SK-N-SH (cell line): ENCODE results near the gene SWAP70. TPM values are rescaled to one million over a fixed set of nuclear protein-coding genes. Genes with fewer than 3 reads are reported as not detected.

Experiments used
- CTCF ChIA-PET: fragments of 300-600, 350-600 bp; formaldehyde crosslinking; extraction: SDS; loops from one replicate; lab custom pipeline; 2021; lab: Yijun Ruan, JAX
- POLR2A ChIA-PET: fragments of 350-600 bp; sonication (Branson Sonifier 250); formaldehyde crosslinking; extraction: SDS; loops from one replicate; lab custom pipeline; 2020; ENCODE audit warnings: antibody characterized with exemption, inconsistent platforms; lab: Yijun Ruan, JAX
- DNase-seq: peaks from one replicate; pipeline ENCODE4 v3.0.0; 2012
- H2AFZ ChIP-seq: fragments of 200-600 bp; sonication (generic); 2 replicates; pipeline ENCODE4 v1.8.1; 2016; ENCODE audit warnings: antibody characterized with exemption, mild to moderate bottlenecking, low read depth
- H3F3A ChIP-seq: fragments of 200-600 bp; sonication (generic); replicated peaks from 2 replicates; pipeline ENCODE3; 2016; ENCODE audit warnings: antibody characterized with exemption, mild to moderate bottlenecking; ENCODE audit not compliant: insufficient read depth
- H3K27ac ChIP-seq, 2 experiments: fragments of 200-500 bp in 1 of 2; fragments of 200-600 bp in 1 of 2; sonication (Bioruptor generic) in 1 of 2; sonication (generic), shearing (Covaris generic) in 1 of 2; 2 replicates each; pipeline versions ENCODE4 v1.5.1 to v1.6.1; 2014 to 2016; ENCODE audit warnings: low read depth in 2 of 2, inconsistent platforms in 1 of 2, low read length in 1 of 2, mild to moderate bottlenecking in 1 of 2, mixed read lengths in 1 of 2
- H3K27me3 ChIP-seq: fragments of 200-600 bp; sonication (generic), shearing (Covaris generic); 2 replicates; pipeline ENCODE4 v1.6.1; 2016; ENCODE audit warnings: mixed run types; ENCODE audit not compliant: insufficient read depth
- H3K36me3 ChIP-seq, 2 experiments: fragments of 200-500 bp in 1 of 2; fragments of 200-600 bp in 1 of 2; sonication (Bioruptor generic) in 1 of 2; sonication (generic) in 1 of 2; replicated peaks in 1 of 2; 2 replicates each; pipeline versions ENCODE3 to v1.5.1; 2014 to 2016; ENCODE audit warnings: low read length in 1 of 2, mild to moderate bottlenecking in 1 of 2; ENCODE audit not compliant: insufficient read depth in 2 of 2, control insufficient read depth in 1 of 2
- H3K4me1 ChIP-seq, 2 experiments: fragments of 200-500 bp in 1 of 2; fragments of 200-600 bp in 1 of 2; sonication (Bioruptor generic) in 1 of 2; sonication (generic), shearing (Covaris generic) in 1 of 2; 2 replicates each; pipeline versions ENCODE4 v1.5.1 to v1.6.1; 2014 to 2016; ENCODE audit warnings: low read depth in 1 of 2, low read length in 1 of 2, mixed run types in 1 of 2; ENCODE audit not compliant: insufficient read depth in 2 of 2, control insufficient read depth in 1 of 2
- H3K4me2 ChIP-seq: fragments of 200-600 bp; sonication (generic), shearing (Covaris generic); 2 replicates; pipeline ENCODE4 v1.6.1; 2017; ENCODE audit warnings: mixed run types
- H3K4me3 ChIP-seq, 2 experiments: fragments of 200-500 bp in 1 of 2; fragments of 200-600 bp in 1 of 2; sonication (Bioruptor generic) in 1 of 2; sonication (generic), shearing (Covaris generic) in 1 of 2; 2 replicates each; pipeline versions ENCODE4 v1.5.1 to v1.8.1; 2014 to 2016; ENCODE audit warnings: low read depth in 2 of 2, inconsistent platforms in 1 of 2, low read length in 1 of 2, mild to moderate bottlenecking in 1 of 2, mixed read lengths in 1 of 2, moderate library complexity in 1 of 2
- H3K79me2 ChIP-seq: fragments of 200-600 bp; sonication (generic); 2 replicates; pipeline ENCODE4 v1.8.1; 2017; ENCODE audit warnings: mild to moderate bottlenecking; ENCODE audit not compliant: insufficient read depth
- H3K9ac ChIP-seq: fragments of 200-600 bp; sonication (generic); 2 replicates; pipeline ENCODE4 v1.6.1; 2017; ENCODE audit warnings: mixed run types
- H3K9me2 ChIP-seq: fragments of 200-600 bp; sonication (generic); 2 replicates; pipeline ENCODE4 v1.6.1; 2017; ENCODE audit warnings: mixed run types
- H3K9me3 ChIP-seq: fragments of 200-600 bp; sonication (generic); 2 replicates; pipeline ENCODE4 v1.6.1; 2017; ENCODE audit warnings: mixed run types, mild to moderate bottlenecking, moderate library complexity
- H4K20me1 ChIP-seq: fragments of 200-600 bp; sonication (generic); 2 replicates; pipeline ENCODE4 v1.6.1; 2017; ENCODE audit warnings: mild to moderate bottlenecking, mixed run types; ENCODE audit not compliant: insufficient read depth
- ELF1 ChIP-seq: IDR thresholded peaks from 2 replicates; pipeline ENCODE4 v1.4.0; 2012
- EP300 ChIP-seq, 2 experiments: IDR thresholded peaks; 2 replicates each; pipeline versions ENCODE4 v1.4.0 to v1.6.1; 2012; ENCODE audit warnings: borderline replicate concordance in 1 of 2, low read depth in 1 of 2, low read length in 1 of 2
- FOSL2 ChIP-seq: IDR thresholded peaks from 2 replicates; pipeline ENCODE4 v1.4.0; 2012; ENCODE audit warnings: low read depth, mild to moderate bottlenecking, moderate library complexity, borderline replicate concordance
- FOXM1 ChIP-seq: IDR thresholded peaks from 2 replicates; pipeline ENCODE4 v1.4.0; 2012; ENCODE audit warnings: low read depth, mild to moderate bottlenecking
- GATA2 ChIP-seq: sonication (generic); formaldehyde crosslinking; IDR thresholded peaks from 2 replicates; pipeline ENCODE4 v1.5.0; 2020; ENCODE audit warnings: mild to moderate bottlenecking, missing genetic modification reagents
- JUND ChIP-seq: IDR thresholded peaks from 2 replicates; pipeline ENCODE4 v1.4.0; 2012
- MEF2A ChIP-seq: IDR thresholded peaks from 2 replicates; pipeline ENCODE4 v1.4.0; 2012; ENCODE audit warnings: low read depth, borderline replicate concordance
- MXI1 ChIP-seq: IDR thresholded peaks from 2 replicates; pipeline ENCODE4 v1.6.1; 2012; ENCODE audit warnings: mild to moderate bottlenecking, low read depth, low read length, improper control_type of control experiment
- NFIC ChIP-seq: IDR thresholded peaks from 2 replicates; pipeline ENCODE4 v1.4.0; 2012; ENCODE audit warnings: borderline replicate concordance
- POLR2AphosphoS5 ChIP-seq: IDR thresholded peaks from 2 replicates; pipeline ENCODE4 v1.6.1; 2012; ENCODE audit warnings: low read depth, low read length
- RAD21 ChIP-seq: IDR thresholded peaks from 2 replicates; pipeline ENCODE4 v1.6.1; 2012; ENCODE audit warnings: mild to moderate bottlenecking, low read length
- RCOR1 ChIP-seq: fragments of 150-350 bp; IDR thresholded peaks from 2 replicates; pipeline ENCODE4 v1.6.1; 2017; ENCODE audit warnings: antibody characterized with exemption, low read length
- RFX5 ChIP-seq: IDR thresholded peaks from 2 replicates; pipeline ENCODE4 v1.6.1; 2012; ENCODE audit warnings: mild to moderate bottlenecking, improper control_type of control experiment, low read length
- RXRA ChIP-seq: IDR thresholded peaks from 2 replicates; pipeline ENCODE4 v1.4.0; 2012; ENCODE audit warnings: low read depth, mild to moderate bottlenecking, borderline replicate concordance
- SIN3A ChIP-seq: IDR thresholded peaks from 2 replicates; pipeline ENCODE4 v1.6.1; 2012; ENCODE audit warnings: low read depth, mild to moderate bottlenecking, low read length, moderate library complexity, borderline replicate concordance
- SMC3 ChIP-seq: IDR thresholded peaks from 2 replicates; pipeline ENCODE4 v1.6.1; 2012; ENCODE audit warnings: low read depth, low read length, improper control_type of control experiment
- TCF12 ChIP-seq: IDR thresholded peaks from 2 replicates; pipeline ENCODE4 v1.4.0; 2012
- TEAD4 ChIP-seq: IDR thresholded peaks from 2 replicates; pipeline ENCODE4 v1.4.0; 2012; ENCODE audit warnings: mild to moderate bottlenecking, borderline replicate concordance; ENCODE audit not compliant: insufficient read depth
- YY1 ChIP-seq: IDR thresholded peaks from 2 replicates; pipeline ENCODE4 v1.4.0; 2012; ENCODE audit warnings: low read depth, mild to moderate bottlenecking
- WGBS: methylation state at CpG from one replicate; pipeline ENCODE4 v1.1.6; 2017; ENCODE audit warnings: low lambda C conversion rate; 5-methylcytosine and 5-hydroxymethylcytosine counted together
- polyA plus RNA-seq, 3 experiments: library from polyadenylated mRNA; depleted of rRNA; stranded (reverse); fragments of >200 nt; gene quantifications; 2 replicates each; pipeline ENCODE4 v1.2.3, GENCODE V29; 2012
- TF ChIP-seq, protein P1 (sequence below): IDR thresholded peaks from 2 replicates; pipeline ENCODE4 v1.6.1; 2012; ENCODE audit warnings: mild to moderate bottlenecking, low read depth, low read length, moderate library complexity
- TF ChIP-seq, protein P2 (sequence below): fragments of 150-350 bp; IDR thresholded peaks from 2 replicates; pipeline ENCODE4 v1.6.1; 2017; ENCODE audit warnings: antibody characterized with exemption, low read length, low read depth, borderline replicate concordance
- TF ChIP-seq, protein P3 (sequence below): IDR thresholded peaks from 2 replicates; pipeline ENCODE4; 2012
- TF ChIP-seq, protein P4 (sequence below): IDR thresholded peaks from 2 replicates; pipeline ENCODE4 v1.4.0; 2012; ENCODE audit warnings: low read depth, borderline replicate concordance
- TF ChIP-seq, protein P5 (sequence below): fragments of 150-350 bp; IDR thresholded peaks from 2 replicates; pipeline ENCODE4 v1.6.1; 2016; ENCODE audit warnings: mild to moderate bottlenecking, low read depth, low read length
- TF ChIP-seq, protein P6 (sequence below): IDR thresholded peaks from 2 replicates; pipeline ENCODE4 v1.4.0; 2012; ENCODE audit warnings: low read depth

The SWAP70 gene
- polyA plus RNA-seq, 1 of the 3 experiments (the other 2 are of a cell fraction) = 10.6 TPM

DNA sequence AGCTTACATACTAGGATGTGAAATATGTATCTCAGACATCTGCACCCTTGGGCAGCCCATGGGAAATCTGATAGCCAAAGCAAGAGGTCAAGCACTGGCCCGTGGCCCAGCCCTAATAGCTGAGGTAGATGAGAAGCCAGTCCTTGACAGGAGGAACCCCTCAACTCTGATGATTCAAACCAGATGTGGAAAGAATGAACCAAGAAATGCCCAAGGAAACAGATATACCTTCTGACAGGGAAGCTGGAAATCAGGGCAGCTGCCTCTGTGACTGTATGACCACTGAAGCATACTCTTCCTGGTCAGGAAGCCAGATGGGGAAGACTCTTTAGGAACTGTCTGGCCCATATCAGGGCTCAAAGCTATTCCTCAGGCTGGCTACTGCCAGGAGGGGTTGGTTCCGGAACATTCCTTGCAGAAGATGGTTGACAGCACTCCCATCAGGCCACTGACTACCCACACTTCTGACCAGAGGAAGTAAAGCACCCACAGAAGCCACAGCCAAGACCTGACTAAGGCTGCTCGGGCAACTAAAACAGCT is 124.2 kb downstream of the SWAP70 start:
- ChIA-PET POLR2A (no interaction called here), CTCF (interaction anchor here (1.0 to 2.9 kb wide), 2 partner anchors 30 to 184 kb away, joined by 3 to 8 read pairs; no protein-coding TSS in a partner anchor)
- 34% methylated on average over 2 of the region's 3 CpGs for WGBS
- TF ChIP-seq, protein P1, sequence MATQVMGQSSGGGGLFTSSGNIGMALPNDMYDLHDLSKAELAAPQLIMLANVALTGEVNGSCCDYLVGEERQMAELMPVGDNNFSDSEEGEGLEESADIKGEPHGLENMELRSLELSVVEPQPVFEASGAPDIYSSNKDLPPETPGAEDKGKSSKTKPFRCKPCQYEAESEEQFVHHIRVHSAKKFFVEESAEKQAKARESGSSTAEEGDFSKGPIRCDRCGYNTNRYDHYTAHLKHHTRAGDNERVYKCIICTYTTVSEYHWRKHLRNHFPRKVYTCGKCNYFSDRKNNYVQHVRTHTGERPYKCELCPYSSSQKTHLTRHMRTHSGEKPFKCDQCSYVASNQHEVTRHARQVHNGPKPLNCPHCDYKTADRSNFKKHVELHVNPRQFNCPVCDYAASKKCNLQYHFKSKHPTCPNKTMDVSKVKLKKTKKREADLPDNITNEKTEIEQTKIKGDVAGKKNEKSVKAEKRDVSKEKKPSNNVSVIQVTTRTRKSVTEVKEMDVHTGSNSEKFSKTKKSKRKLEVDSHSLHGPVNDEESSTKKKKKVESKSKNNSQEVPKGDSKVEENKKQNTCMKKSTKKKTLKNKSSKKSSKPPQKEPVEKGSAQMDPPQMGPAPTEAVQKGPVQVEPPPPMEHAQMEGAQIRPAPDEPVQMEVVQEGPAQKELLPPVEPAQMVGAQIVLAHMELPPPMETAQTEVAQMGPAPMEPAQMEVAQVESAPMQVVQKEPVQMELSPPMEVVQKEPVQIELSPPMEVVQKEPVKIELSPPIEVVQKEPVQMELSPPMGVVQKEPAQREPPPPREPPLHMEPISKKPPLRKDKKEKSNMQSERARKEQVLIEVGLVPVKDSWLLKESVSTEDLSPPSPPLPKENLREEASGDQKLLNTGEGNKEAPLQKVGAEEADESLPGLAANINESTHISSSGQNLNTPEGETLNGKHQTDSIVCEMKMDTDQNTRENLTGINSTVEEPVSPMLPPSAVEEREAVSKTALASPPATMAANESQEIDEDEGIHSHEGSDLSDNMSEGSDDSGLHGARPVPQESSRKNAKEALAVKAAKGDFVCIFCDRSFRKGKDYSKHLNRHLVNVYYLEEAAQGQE = no peak
- TF ChIP-seq, protein P2, sequence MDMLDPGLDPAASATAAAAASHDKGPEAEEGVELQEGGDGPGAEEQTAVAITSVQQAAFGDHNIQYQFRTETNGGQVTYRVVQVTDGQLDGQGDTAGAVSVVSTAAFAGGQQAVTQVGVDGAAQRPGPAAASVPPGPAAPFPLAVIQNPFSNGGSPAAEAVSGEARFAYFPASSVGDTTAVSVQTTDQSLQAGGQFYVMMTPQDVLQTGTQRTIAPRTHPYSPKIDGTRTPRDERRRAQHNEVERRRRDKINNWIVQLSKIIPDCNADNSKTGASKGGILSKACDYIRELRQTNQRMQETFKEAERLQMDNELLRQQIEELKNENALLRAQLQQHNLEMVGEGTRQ = no peak
- TF ChIP-seq MEF2A (peak; percentile 17; the same call in 1 of the 2 replicates), FOXM1 (peak; percentile 29; the same call in 1 of the 2 replicates), POLR2AphosphoS5 (peak; percentile 91), TEAD4 (peak; percentile 31; the same call in 1 of the 2 replicates), EP300 (IDR thresholded peaks at IDR 0.05; ENCODE audit: borderline replicate concordance in 1 of 2, low read depth in 1 of 2, low read length in 1 of 2) (peak in 1 of 2 experiments; percentile 83; a peak in 3 of 4 replicates), YY1 (no peak), RXRA (peak; percentile 92), RAD21 (no peak), RCOR1 (no peak), RFX5 (no peak), GATA2 (CRISPR knock-in tag) (no peak), NFIC (peak; percentile 84), SIN3A (peak; percentile 76; the same call in 1 of the 2 replicates), ELF1 (peak; percentile 17; the same call in 1 of the 2 replicates), FOSL2 (peak; percentile 5; the same call in 1 of the 2 replicates), MXI1 (no peak), JUND (peak; percentile 56), TCF12 (peak; percentile 99), SMC3 (no peak)
- TF ChIP-seq, protein P3, sequence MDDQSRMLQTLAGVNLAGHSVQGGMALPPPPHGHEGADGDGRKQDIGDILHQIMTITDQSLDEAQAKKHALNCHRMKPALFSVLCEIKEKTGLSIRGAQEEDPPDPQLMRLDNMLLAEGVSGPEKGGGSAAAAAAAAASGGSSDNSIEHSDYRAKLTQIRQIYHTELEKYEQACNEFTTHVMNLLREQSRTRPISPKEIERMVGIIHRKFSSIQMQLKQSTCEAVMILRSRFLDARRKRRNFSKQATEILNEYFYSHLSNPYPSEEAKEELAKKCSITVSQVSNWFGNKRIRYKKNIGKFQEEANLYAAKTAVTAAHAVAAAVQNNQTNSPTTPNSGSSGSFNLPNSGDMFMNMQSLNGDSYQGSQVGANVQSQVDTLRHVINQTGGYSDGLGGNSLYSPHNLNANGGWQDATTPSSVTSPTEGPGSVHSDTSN = peak; percentile 77
- TF ChIP-seq, protein P4, sequence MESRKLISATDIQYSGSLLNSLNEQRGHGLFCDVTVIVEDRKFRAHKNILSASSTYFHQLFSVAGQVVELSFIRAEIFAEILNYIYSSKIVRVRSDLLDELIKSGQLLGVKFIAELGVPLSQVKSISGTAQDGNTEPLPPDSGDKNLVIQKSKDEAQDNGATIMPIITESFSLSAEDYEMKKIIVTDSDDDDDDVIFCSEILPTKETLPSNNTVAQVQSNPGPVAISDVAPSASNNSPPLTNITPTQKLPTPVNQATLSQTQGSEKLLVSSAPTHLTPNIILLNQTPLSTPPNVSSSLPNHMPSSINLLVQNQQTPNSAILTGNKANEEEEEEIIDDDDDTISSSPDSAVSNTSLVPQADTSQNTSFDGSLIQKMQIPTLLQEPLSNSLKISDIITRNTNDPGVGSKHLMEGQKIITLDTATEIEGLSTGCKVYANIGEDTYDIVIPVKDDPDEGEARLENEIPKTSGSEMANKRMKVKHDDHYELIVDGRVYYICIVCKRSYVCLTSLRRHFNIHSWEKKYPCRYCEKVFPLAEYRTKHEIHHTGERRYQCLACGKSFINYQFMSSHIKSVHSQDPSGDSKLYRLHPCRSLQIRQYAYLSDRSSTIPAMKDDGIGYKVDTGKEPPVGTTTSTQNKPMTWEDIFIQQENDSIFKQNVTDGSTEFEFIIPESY = peak; percentile 71; the same call in 1 of the 2 replicates
- TF ChIP-seq, protein P5, sequence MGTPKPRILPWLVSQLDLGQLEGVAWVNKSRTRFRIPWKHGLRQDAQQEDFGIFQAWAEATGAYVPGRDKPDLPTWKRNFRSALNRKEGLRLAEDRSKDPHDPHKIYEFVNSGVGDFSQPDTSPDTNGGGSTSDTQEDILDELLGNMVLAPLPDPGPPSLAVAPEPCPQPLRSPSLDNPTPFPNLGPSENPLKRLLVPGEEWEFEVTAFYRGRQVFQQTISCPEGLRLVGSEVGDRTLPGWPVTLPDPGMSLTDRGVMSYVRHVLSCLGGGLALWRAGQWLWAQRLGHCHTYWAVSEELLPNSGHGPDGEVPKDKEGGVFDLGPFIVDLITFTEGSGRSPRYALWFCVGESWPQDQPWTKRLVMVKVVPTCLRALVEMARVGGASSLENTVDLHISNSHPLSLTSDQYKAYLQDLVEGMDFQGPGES = no peak
- TF ChIP-seq, protein P6, sequence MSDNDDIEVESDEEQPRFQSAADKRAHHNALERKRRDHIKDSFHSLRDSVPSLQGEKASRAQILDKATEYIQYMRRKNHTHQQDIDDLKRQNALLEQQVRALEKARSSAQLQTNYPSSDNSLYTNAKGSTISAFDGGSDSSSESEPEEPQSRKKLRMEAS = 0 out of 2 replicates have a peak, but pooled peaks have one; percentile 32

More for the DNA sequence above, 124.2 kb downstream of the SWAP70 start:
- no peak overlapping the region for H2AFZ ChIP-seq
- no peaks in the 10 kb centered on the region for H4K20me1 ChIP-seq
- H3K9me2 ChIP-seq = no peaks in the 10 kb centered on the region
- H3K4me3 ChIP-seq = no peak overlapping the region
- no peaks in the 10 kb centered on the region for H3K79me2 ChIP-seq
- H3K36me3 ChIP-seq = peaks cover 29 to 37% of the 10 kb centered on the region in 2 experiments
- peak overlapping the region; percentile 69 to 79 for H3K27ac ChIP-seq
- H3K4me1 ChIP-seq = peaks cover 7 to 15% of the 10 kb centered on the region in 2 experiments; a peak in 2 of 4 replicates
- H3F3A ChIP-seq = peaks cover 8% of the 10 kb centered on the region
- H3K9ac ChIP-seq = no peak overlapping the region
- H3K4me2 ChIP-seq = peak overlapping the region; percentile 12; the same call in 1 of the 2 replicates
- no peaks in the 10 kb centered on the region for H3K9me3 ChIP-seq
- no peaks in the 10 kb centered on the region for H3K27me3 ChIP-seq
- DNase-seq = no peak
